ENCODE measurements around the gene LRRC8C.

GRCh38 chr1:89607586-89608318, 25.2 kb upstream of the LRRC8C start:
- TF ChIP-seq CTCF (IDR thresholded peaks at IDR 0.05) (no peak), POLR2A (IDR thresholded peaks at IDR 0.05) (no peak)

Data from thyroid gland (tissue), 4 donors.